LHCN-M2 (cell line): ENCODE results near the gene MYOM1. TPM values are rescaled to one million over a fixed set of nuclear protein-coding genes. Genes with fewer than 3 reads are reported as not detected.
A peak's percentile ranks its signal among the peaks of the same experiment; 100 is the strongest.

ENCODE experiments used
- DNase-seq: peaks from one replicate; pipeline ENCODE4 v3.0.0-alpha.2; 2012; ENCODE audit warnings: low read depth
- total RNA-seq: library from RNA; depleted of rRNA; stranded (reverse); fragments of >200 nt; gene quantifications from 2 replicates; pipeline ENCODE4 v1.2.3, GENCODE V29; 2014

The MYOM1 gene
- total RNA-seq, 1 experiment from 2014 or later, result 0.06 TPM

DNA sequence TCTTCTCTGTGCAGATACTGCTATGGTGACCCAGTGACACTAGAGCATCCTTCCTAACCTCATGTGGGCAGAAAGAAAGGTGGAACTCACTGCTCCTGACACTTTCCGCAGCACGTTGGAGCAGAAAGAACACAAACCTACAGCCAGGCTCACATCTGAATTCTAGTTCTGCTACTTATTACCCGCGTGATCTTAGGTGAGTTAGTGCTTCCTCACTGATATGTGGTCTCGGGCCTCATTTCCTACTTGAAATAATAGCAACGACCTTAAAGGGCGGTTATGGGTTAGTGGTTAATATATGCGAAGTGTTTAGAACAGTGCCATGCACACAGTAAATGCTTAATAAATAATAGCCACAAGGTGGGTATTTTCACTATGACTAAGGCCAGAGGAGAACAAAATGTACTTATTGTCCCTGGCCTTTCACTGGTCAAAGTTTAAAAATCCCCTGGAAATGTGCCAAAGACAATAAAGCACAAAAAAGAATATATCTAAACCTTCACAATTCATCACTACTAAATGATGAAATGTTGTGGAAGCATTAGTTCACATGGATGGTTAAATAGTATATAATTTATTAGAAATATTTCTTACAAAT is 66.6 kb downstream of the MYOM1 start:
- DNase-seq, result peak; percentile 71

- no peak for DNase-seq
Observed at GRCh38 chr18:3152294-3152693, 67.5 kb downstream of the MYOM1 start.

- peak; percentile 32 for DNase-seq
Observed at GRCh38 chr18:3151399-3152264, 68.1 kb downstream of the MYOM1 start.

DNA sequence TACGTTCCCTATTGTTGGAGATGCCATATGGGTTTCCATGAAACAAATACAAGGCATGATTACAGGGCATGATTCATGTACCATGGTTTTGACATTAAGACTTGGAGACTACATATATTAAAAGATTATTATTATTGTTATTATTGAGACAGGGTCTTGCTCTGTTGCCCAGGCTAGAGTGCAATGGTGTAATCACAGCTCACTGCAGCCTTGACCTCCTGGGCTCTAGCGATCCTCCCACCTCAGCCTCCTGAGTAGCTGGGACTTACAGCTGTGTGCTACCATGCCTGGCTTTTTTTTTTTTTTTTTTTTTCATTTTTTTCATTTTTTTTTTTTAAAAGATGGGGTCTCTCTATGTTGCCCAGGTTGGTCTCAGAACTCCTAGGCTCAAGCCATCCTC is 69.1 kb downstream of the MYOM1 start:
- DNase-seq, result no peak

GRCh38 chr18:3150274-3150673 is 69.5 kb downstream of the MYOM1 start:
- DNase-seq, result no peak

GRCh38 chr18:3148930-3149535 is 70.7 kb downstream of the MYOM1 start:
- peak; percentile 73 for DNase-seq

DNA sequence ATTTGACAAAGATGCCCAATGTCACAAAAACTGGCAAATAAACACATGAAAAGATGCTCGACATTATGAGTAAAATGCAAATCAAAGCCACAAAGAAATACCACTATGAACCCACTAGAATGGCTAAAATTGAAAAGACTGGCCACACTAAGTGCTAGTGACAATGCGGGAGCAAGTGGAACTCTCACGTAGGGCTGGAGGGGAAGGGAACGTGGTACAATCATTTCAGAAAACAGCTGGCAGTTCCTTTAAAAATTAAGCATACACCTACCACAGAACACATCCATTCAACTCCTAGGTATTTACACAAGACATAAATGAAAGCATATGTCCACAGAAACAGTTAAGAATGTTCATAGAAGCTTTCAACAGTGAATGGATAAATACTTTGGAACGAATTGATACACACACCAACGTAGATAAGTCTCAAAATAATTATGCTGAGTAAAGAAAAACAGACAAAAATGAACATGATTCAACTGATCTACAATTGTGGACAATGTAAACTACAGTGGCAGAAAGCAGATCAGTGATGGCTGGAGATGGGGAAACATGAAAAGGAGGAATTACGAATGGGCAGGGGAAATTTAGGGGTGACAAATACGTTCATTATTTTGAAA is 71.7 kb downstream of the MYOM1 start:
- DNase-seq, result no peak

DNA sequence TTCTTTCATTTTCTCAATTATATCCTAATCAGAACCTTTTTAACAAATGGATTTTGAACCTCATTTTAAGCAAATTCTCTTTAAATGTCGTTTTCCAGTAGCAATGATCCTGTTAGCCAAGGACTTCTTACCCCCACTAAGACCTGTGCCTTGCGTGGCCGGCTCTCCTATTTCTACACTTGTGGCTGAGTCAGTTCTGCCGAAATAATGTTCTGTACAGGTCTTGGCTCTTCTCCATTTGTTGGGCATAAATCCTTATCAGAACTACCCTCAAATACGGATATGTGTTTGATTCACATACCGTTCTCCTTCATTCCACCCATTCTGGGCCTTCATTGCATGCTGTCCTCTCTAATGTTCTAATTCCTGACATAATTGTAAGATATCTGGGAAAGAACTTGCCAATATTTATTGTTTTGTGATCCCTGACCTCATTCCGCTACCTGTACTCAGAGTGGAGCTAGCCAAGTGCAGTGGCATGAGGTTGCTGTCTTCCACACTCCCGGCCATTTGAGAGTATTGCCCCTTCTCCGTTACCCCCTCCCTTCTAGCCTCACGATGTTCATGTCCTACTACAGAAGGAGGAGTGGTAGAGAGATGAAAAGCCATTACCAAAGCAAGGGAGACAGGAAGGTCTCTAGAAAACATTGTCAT is 78.7 kb downstream of the MYOM1 start:
- DNase-seq, result no peak

GRCh38 chr18:3140342-3140741 is 79.4 kb downstream of the MYOM1 start:
- no peak for DNase-seq

- DNase-seq, result no peak
Observed at GRCh38 chr18:3139406-3139805, 80.4 kb downstream of the MYOM1 start.

DNA sequence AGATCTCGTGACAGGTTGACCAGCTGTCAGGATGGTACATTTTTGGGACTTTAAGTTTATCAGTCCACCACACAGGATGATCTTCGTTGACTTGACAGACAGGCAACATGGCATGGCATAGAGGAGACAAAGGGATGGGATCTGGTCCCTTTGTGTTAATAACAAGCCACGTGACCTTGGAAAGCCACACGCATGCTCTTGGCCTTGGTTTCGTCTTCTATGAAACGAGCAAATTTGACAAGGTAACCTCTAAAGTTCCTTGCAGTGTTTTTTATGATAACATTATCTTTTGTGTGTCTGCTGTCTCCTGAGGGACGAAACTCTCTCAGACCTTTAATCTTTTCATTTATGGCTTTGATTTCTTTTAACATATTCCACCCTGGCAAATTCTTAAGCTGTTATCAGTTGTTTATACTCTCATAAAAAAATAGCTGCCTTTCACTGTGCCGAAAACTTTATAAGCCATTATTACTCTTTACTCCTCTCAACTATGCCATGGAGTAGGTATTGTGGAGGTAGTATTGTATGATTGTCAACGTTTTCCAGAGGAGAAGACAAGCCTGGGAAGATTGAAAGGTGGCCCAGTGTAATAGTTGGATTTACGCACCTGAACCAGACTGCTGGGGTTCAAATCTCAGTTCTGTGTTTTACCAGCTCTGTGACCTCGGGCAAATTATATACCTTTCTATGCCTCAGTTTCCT is 81.3 kb downstream of the MYOM1 start:
- DNase-seq, result no peak

DNA sequence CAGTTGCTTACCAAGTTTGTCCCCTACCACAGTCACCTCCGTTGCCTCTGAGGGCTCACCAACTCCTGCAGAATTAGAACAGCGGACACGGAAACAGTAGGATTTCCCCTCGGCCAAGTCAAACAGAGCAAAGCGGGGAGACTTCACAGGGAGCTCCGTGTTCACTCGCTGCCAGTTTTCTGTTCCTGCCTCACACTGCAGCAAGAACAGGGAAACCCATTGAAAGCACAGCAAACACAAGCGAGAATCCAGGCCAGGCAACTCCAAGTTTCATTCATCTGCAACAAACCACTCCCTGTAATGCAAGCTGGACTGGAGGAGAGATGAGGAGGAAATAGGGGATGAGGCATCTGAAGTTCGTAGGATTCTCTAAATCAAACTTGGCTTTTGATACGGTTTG is 84.2 kb downstream of the MYOM1 start:
- DNase-seq, result no peak

GRCh38 chr18:3132700-3133099 is 87.1 kb downstream of the MYOM1 start:
- DNase-seq, result no peak

- DNase-seq, result no peak
Observed at GRCh38 chr18:3130344-3130743, 89.4 kb downstream of the MYOM1 start.

- DNase-seq, result peak; percentile 76
Observed at GRCh38 chr18:3129053-3129864, 90.5 kb downstream of the MYOM1 start.

DNA sequence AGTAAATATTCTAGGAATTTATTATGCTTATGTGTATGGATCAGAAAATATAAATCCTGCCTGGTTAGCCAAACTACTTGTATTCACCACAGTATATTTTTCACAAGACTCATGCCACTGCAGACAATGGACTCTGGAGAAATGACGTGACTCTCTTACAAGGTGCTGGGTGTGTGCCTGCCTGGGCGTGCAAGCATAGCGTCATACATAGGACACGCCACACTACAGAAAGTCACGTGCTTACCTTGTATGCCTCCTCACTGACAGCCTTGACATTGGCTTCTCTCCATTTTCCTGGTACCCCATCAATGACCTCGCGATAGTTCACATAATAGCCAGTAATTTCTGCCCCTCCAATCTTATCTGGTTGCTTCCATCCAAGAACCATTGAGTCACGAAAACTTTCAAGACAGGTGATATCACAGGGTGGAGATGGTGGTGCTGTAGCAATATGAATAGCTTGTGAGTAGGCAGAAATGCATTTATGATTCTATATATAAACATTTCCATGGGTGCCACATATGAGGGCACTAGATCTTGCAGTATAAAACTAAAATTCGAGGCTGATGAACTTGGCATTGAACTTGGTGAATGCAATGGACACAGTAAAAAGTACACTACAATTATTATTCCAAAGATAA is 93.2 kb downstream of the MYOM1 start:
- DNase-seq, result no peak

GRCh38 chr18:3124822-3125221 is 94.9 kb downstream of the MYOM1 start:
- DNase-seq, result no peak

DNA sequence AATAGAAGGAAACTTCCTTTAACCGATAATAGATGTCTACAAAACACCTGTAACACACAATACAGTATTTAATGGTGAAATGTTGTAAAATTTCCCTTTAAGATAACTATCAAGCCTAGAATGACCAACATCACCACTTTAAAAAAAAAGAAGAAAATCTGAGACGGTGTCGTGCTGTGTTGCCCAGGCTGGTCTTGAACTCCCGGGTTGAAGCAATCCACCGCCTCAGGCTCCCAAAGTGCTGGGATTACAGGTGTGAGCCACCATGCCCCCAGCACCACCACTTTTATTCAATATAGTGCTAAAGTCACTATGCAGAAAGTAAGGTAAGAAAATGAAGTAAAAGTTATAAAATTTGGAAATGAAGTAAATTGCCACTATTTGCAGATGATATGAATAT is 96.9 kb downstream of the MYOM1 start:
- no peak for DNase-seq

DNA sequence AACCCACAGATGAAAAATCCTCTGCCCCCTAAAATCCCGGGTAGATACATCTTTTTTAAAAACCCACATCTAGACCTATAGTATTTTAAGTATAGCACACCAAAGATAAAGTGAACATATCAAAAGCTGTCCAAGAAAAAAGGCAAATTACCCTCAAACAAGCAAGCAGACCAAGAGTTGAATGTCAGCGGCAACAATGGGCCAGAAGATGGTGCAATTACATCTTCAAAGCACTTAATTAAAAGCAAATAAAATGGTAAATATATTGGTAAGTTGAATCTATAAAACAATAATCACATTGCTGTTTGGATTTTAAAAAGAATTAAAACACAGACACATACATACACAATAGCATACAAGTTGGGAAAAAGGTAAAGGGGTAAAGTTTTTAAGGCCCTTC is 98.5 kb downstream of the MYOM1 start:
- no peak for DNase-seq

- DNase-seq, result no peak
Observed at GRCh38 chr18:3120356-3120755, 99.4 kb downstream of the MYOM1 start.
